Measurements from ENCODE around the gene TADA2A.
"Not testable (repeated sequence)": the region's sequence is repeated elsewhere in the genome, so short reads cannot be mapped to it uniquely, and the experiment has no call there.

Gene TADA2A

GRCh38 chr17:37405522-37405921, 1.2 kb upstream of the TADA2A start:
- DNase-seq: not testable (repeated sequence)

DNA sequence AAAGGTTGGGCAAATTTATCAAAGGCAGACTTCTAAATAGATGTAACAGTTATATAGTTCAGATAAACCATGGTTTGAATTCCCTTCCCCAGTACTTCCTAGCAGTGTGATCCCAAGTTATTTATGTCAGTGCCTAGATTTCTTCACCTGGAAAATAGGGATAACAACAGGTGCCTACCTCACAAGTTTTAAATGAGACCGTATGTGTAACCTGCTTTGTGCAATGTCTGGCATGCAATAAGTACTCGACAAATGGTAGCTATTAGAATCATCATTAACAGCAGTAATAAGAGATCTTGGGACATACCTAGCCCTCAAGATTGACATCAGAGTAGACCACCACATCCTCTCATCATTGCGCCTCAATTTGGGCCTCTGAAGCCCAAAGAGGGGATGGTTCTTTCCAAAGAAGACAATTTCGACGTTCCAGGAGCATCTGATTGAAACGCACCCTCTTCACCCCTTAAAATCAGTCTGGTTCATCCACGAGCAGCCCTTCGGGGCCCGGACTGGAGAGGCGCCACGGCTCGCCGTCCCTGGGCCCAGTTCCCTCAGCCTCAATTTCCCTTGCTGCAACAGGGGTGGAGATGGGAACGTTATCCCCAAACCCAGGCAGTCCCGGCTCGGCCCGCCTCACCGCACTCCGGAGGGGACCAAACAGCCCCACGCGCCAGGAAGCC, 591 bp upstream of the TADA2A start:
- DNase-seq: no peak

- DNase-seq: not testable (repeated sequence)
These were observed 1.4 kb downstream of the TADA2A start for GRCh38 chr17:37408145-37408479.

DNA sequence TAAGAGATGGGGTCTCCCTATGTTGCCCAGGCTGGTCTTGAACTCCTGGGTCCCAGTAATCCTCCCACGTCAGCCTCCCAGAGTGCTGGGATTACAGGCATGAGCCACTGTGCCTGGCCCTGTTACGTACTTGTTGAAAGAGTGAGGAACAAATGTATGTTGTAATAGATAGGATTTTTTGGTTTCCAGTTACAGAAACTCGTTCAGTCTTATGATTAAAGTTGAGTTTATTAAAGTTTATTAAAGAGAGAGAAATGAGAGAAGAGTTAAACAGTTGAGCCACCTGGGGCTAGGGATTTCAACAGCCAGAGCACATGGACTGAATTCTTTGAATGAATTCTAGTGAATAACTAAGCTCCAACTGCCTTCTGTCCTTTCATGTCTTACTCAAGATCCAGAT, 3.7 kb downstream of the TADA2A start:
- no peak for DNase-seq

- DNase-seq: no peak
These were observed 7.3 kb downstream of the TADA2A start for GRCh38 chr17:37413875-37414519.

GRCh38 chr17:37417852-37418251, 11.2 kb downstream of the TADA2A start:
- no peak for DNase-seq

- no peak for DNase-seq
These were observed 16.4 kb downstream of the TADA2A start for GRCh38 chr17:37422971-37423625.

- DNase-seq: no peak
These were observed 18.6 kb downstream of the TADA2A start for GRCh38 chr17:37425268-37425667.

DNA sequence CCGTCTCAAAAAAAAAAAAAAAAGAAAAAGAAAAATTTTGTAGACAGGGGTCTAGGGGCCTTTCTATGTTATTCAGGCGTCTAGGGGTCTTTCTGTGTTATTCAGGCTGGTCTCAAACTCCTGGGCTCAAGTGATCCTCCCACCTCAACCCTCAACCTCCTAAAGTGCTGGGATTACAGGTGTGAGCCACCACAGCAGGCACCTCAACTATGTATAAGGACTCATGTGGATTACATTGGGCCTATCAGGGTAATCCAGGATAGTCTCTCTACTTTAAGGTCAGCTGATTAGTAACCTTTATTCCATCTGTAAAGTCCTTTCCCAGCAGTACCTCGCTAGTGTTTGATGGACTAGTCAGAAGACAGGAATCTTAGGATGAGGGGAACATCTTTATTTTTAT, 22.4 kb downstream of the TADA2A start:
- no peak for DNase-seq

DNA sequence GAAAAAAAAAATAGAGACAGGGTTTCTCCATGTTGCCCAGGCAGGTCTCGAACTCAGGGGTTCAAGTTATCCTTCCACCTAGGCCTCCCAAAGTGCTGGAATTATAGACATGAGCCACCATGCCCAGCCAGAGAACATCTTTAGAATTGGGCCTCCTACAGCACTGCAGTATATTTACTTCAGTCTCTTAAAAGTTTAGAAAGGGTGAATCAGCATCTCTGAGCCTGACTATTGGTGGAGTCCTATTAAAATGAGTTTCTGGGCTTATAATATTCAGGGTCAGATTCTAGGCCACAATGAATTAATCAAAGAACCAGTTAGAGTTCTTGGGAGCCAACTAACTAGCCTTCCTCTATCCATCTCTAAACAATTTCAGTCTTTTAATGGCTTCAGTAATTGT, 22.8 kb downstream of the TADA2A start:
- DNase-seq: no peak

GRCh38 chr17:37430051-37430627, 23.5 kb downstream of the TADA2A start:
- DNase-seq: no peak

GRCh38 chr17:37432671-37433070, 26.0 kb downstream of the TADA2A start:
- no peak for DNase-seq

DNA sequence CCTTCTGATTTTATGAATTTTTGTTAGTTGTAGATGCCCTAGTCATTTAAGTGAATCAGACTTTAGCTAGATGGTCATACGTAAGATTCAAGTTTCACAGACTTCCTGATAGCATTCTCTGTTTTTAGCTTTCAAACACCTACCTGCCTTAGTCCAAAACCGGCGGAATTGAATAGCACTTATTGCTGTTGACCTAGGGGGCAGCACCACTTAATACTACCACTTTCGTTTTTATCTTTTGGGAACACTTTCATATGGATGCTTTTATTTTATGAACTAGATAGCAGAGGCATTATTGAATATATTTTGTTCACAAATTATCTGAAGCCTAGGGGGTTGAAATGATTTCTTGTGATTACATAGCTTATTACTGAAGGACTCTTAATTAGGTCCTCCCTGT, 31.5 kb downstream of the TADA2A start:
- no peak for DNase-seq

GRCh38 chr17:37440424-37440823, 33.7 kb downstream of the TADA2A start:
- DNase-seq: no peak

GRCh38 chr17:37441369-37442014, 34.8 kb downstream of the TADA2A start:
- not testable (repeated sequence) for DNase-seq

DNA sequence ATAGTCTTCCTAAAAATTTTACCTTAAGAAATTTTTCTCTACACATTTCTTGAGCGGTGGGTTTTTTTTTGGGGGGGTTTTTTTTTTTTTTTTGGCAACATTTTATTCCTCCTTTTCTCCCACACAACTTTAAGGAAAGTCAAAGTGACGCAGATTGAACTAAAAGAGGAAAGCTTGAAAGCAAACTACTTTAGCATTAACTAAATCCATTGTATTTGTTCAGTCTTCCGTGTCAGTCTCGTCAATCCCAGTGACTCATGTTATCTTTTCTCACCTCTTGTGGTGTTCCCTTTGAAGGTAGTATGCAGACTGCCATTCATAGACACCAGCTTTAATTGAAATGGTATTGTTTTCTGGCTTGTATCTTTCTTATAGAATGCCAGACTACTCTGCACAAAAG, 39.3 kb downstream of the TADA2A start:
- no peak for DNase-seq

DNA sequence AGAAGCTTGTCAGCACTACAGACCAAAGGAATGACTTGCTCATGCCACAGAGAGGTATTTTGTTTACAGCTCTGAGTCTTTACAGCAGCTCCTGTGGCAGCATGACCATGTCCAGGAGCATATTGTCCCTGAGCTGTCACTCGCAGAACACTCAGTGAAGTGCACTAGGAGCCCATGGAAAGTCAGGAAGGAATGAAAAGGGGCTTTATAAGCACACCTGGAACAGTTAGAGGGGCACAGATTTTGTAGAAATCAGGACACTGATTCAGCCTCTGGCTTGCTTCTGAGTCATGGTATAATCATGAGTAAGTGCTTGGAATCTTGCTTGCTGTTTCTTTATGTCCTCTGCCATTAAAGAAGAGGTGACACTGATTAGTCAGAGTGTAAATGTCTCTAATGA, 41.0 kb downstream of the TADA2A start:
- no peak for DNase-seq

- DNase-seq: no peak
These were observed 43.4 kb downstream of the TADA2A start for GRCh38 chr17:37450112-37450511.

GRCh38 chr17:37457801-37458200, 51.1 kb downstream of the TADA2A start:
- DNase-seq: not testable (repeated sequence)

- DNase-seq: no peak
These were observed 52.1 kb downstream of the TADA2A start for GRCh38 chr17:37458805-37459204.

GRCh38 chr17:37461668-37462067, 55.0 kb downstream of the TADA2A start:
- DNase-seq: no peak

- no peak for DNase-seq
These were observed 55.8 kb downstream of the TADA2A start for GRCh38 chr17:37462492-37462891.

DNA sequence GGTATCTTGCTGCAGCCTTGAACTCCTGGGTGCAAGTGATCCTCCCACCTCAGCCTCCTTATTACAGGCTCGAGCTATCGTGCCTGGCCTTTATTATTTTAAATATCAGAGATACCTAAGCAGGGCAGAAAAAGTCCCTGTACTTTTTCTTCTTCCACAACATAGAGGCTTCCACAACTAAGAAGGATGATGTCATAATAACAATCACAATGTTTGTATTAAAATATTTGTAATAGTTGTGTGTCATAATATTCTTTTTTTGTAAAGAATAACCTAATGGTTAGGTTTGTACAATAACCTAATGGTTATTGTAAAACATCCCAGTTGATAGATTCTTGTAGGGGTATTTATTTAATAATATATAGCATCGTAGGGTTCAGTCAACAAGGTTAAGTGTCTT, 56.4 kb downstream of the TADA2A start:
- DNase-seq: no peak
